HG03571 (cell line): ENCODE data around the gene TEC.

Experiments
- ATAC-seq: cut with Tn5 transposase; IDR thresholded peaks from one replicate; pipeline ENCODE4 v1.9.1; 2021; ENCODE audit not compliant: unreplicated experiment

TEC gene

GRCh38 chr4:48127682-48128404 lies 141.8 kb downstream of the TEC start:
- peak; percentile 86 for ATAC-seq

GRCh38 chr4:48127231-48127630 lies 142.4 kb downstream of the TEC start:
- ATAC-seq, result no peak

DNA sequence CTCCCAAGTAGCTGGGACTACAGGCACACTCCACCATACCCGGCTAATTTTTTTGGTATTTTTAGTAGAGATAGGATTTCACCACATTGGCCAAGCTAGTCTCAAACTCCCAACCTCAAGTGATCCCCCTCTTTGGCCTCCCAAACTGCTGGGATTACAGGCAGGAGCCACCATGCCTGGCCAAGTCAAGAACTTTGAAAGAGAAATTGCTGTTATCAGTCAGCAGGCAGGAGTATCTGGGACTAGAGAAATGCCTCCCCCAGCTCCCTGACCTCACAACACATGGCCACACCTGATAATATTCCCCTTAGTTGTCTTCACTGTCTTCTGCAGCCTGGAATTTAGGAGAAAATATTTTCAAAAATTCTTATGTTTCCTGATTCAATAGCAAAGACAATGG lies 143.0 kb downstream of the TEC start:
- ATAC-seq, result no peak

DNA sequence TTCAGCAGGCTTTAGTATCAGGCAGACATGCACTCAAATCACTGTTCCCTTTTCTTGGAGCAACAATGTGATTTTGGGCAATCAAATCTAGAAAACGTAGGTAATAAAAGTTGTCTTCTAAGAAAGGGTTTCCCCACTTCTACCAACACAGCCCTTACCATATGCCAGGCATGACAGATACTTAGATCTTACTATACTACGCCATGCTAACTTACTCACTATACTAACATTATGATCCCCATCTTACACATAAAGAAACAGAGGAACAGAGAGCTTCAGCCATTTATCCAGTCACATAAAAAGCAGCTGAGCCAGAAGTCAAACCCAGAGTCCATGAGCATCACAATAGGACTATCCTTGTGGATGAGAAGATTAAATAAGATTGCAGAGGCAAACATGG lies 144.8 kb downstream of the TEC start:
- ATAC-seq, result no peak

- ATAC-seq, result no peak
Measured at GRCh38 chr4:48122756-48123155, 146.9 kb downstream of the TEC start.

- no peak for ATAC-seq
Measured at GRCh38 chr4:48121180-48121579, 148.5 kb downstream of the TEC start.

- no peak for ATAC-seq
Measured at GRCh38 chr4:48120132-48120531, 149.5 kb downstream of the TEC start.

DNA sequence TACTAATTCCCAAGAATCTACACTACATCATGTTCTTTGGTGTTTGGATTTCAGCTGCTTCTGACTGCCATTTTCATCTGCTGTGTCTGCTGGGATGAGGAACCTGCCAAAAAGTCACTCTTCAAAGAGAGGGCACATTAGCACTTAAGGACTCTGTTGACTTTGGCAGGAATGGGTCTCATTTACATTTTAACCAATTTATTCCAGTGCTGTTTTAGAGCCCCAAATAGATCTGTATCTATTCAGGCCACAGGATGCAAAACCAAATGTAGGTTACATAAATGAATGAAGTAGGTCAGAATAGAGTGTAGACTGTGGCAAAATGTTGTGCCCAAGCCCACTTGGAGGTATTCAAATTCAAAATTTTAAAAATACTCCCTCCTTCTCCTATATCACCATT lies 150.0 kb downstream of the TEC start:
- no peak for ATAC-seq

DNA sequence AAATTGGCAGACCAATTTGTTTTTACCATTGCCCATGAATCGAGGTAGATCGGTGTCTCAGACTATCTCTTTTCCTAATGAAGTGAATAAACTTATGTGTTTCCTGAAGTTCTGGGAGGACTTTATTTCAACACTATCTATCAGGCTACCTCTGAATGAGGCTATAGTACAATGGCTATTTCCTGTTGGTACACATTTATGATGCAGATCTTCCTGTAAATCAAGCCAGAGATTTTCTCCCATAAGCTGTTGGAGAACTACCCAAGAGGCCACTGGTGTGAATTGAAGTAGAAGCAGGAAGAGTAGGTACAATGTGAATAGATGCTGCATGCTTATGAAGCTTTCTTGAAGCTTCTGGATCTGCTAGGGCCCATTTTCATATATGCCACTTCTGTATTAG lies 151.6 kb downstream of the TEC start:
- ATAC-seq, result no peak

GRCh38 chr4:48116582-48116981 lies 153.1 kb downstream of the TEC start:
- no peak for ATAC-seq

DNA sequence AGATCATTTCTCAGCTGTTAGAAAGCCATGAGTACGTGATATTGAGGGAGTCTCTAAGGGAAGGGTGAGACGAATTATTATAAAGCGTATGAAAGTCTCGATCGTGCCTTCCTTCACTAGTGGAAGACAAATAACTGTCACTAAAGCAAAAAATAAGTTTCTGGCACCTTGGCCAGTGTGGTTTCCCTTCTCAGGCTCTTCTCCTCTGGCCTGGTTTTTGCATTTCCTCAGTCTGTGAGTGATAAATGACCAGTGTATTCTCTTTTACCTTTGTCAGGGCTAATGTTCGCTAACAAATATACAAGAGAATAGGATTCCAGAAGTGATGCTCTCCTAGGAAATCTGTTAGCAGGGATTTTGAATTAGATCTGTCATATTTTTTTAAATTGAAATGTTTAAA lies 155.2 kb downstream of the TEC start:
- ATAC-seq, result no peak

DNA sequence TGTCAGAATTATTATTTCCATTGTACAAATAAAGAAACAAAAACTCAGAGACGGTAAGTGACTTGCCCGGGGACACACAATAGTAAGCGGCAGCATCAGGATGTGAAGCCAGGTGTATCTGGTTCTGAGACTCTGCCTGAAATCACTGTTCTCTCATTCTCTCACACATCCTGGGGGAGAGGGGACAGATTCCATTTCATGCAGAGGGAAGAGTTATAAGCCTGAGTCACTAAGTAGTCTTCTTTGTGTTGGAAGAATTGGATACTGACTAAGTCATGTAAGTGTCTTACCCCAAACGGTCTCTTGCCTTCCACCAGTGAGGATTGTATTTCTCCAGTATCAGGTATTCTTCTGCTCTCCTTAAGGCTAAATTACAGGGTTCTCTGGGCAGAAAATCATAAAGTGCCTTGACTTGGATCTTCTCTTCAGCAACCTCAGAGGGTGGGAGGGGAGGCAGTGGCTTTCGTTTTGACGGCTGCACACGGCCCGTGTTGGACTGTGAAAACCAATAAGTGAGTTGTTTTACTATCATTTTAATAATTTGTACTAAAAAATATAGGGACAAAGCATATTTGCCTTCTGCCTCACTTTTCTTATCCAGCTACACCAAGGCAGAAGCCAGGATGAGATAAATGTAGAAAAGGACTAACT lies 157.5 kb downstream of the TEC start:
- ATAC-seq, result no peak

- ATAC-seq, result no peak
Measured at GRCh38 chr4:48110452-48110978, 159.1 kb downstream of the TEC start.

- peak; percentile 73 for ATAC-seq
Measured at GRCh38 chr4:48109413-48110263, 160.0 kb downstream of the TEC start.

DNA sequence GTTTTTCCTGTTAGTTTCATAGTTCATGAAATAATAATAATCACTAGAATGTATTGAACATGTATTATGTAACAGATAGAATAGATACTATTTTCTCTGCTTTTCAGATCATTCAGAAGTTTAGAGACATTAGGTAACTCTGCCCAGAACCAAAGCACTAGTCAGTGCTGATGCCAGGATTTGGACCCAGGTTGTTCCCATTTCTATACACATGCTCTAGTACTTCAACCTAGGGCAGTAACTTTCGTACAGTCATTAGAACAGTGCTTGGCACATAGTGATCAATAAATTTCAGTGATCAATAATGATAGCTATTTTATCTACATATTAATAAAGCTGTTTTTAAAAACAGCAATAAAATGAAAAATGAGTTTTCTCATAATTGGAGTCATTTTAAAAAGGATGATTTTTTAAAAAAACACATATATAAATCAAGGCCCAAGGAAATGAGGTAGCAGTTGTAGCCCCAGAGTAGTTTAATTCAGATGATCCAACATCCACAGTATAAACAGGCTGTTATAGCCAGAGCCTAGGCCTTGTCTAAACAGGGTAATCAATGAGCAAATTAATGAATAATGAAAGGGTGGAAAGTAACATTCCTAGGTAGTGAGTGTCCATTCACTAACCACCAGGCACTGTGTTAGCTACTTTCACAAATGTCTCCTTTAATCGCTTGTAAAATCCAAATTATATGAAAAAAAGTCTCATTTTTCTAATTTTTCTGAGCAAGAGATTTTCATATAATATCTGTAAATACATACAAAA lies 161.1 kb downstream of the TEC start:
- ATAC-seq, result no peak

GRCh38 chr4:48105230-48105629 lies 164.4 kb downstream of the TEC start:
- no peak for ATAC-seq

GRCh38 chr4:48103483-48104139 lies 166.0 kb downstream of the TEC start:
- ATAC-seq, result peak; percentile 75

GRCh38 chr4:48102303-48102702 lies 167.3 kb downstream of the TEC start:
- no peak for ATAC-seq

GRCh38 chr4:48100256-48100655 lies 169.4 kb downstream of the TEC start:
- no peak for ATAC-seq

GRCh38 chr4:48095441-48095840 lies 174.2 kb downstream of the TEC start:
- ATAC-seq, result no peak
